HG03460 (cell line): Measurements from ENCODE around the gene VPS13C.

ENCODE experiments used
- ATAC-seq: cut with Tn5 transposase; IDR thresholded peaks from one replicate; pipeline ENCODE4 v1.9.1; 2021; ENCODE audit not compliant: unreplicated experiment

Gene VPS13C

GRCh38 chr15:61822511-61822910 is 237.7 kb downstream of the VPS13C start:
- no peak for ATAC-seq

- ATAC-seq, result no peak
Observed at GRCh38 chr15:61820951-61821350, 239.3 kb downstream of the VPS13C start.

- ATAC-seq, result no peak
Observed at GRCh38 chr15:61820212-61820611, 240.0 kb downstream of the VPS13C start.

- ATAC-seq, result no peak
Observed at GRCh38 chr15:61819386-61819785, 240.9 kb downstream of the VPS13C start.

GRCh38 chr15:61818801-61819200 is 241.4 kb downstream of the VPS13C start:
- ATAC-seq, result no peak

GRCh38 chr15:61816856-61817255 is 243.4 kb downstream of the VPS13C start:
- no peak for ATAC-seq

- ATAC-seq, result no peak
Observed at GRCh38 chr15:61815356-61816083, 244.7 kb downstream of the VPS13C start.

- ATAC-seq, result no peak
Observed at GRCh38 chr15:61812476-61812875, 247.8 kb downstream of the VPS13C start.

- ATAC-seq, result no peak
Observed at GRCh38 chr15:61811952-61812351, 248.3 kb downstream of the VPS13C start.

GRCh38 chr15:61809216-61809615 is 251.0 kb downstream of the VPS13C start:
- no peak for ATAC-seq

GRCh38 chr15:61807281-61807929 is 252.8 kb downstream of the VPS13C start:
- ATAC-seq, result no peak
